GM21447 (cell line): ENCODE data around the gene SLC2A8.

ENCODE experiments used
- ATAC-seq: cut with Tn5 transposase; IDR thresholded peaks from one replicate; pipeline ENCODE4 v1.9.1; 2021; ENCODE audit not compliant: unreplicated experiment

The SLC2A8 gene

GRCh38 chr9:127455324-127455992, 58.5 kb downstream of the SLC2A8 start:
- no peak for ATAC-seq

DNA sequence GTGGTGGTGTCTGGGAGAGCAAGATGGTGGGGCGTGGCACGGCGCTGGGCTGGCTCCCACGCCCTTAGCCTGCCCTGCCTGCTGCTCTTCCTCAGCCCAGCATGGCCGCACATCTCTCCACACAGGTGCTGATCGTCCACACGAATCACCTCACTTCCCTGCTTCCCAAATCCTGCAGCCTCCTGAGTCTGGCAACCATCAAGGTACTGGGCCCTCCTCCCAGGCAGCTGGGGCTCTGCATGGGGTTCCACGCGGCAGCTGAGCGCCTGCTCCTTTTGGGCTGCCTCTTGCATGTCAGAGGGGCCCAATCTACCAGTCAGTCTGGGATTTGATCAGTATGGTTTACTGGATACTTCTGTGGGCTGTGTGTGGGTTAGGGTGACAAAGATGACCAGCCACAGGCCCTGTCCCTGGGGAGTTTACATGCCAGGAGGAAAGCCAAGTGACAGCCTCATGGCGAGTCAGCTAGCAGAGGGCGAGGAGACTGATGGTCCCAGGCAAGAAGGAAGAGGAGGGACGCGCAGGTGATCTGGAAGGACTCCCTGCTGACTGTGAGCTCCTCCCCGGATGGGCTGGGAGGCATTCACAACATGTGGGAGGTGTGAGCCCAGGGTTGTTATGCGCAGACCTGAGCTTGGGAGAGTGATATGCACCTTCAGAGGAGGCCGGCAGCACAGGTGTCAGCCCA, 60.4 kb downstream of the SLC2A8 start:
- ATAC-seq: no peak
